Ectodermal cell (in vitro differentiated cells): ENCODE measurements around the gene TRIM44.
"Not testable (repeated sequence)": the region's sequence is repeated elsewhere in the genome, so short reads cannot be mapped to it uniquely, and the experiment has no call there.

Experiments
- H3K27ac ChIP-seq: 2 replicates; pipeline ENCODE4 v1.7.0; 2013; ENCODE audit warnings: mild to moderate bottlenecking, low read depth, low read length; ENCODE audit not compliant: insufficient read depth, poor library complexity, severe bottlenecking
- H3K27me3 ChIP-seq: 2 replicates; pipeline ENCODE4 v1.7.0; 2013; ENCODE audit warnings: mild to moderate bottlenecking, low read length; ENCODE audit not compliant: insufficient read depth, control insufficient read depth, poor library complexity, severe bottlenecking
- H3K36me3 ChIP-seq: one replicate; pipeline ENCODE4 v1.7.0; 2013; ENCODE audit warnings: low read length; ENCODE audit not compliant: control insufficient read depth, insufficient read depth
- H3K4me1 ChIP-seq: one replicate; pipeline ENCODE4 v1.7.0; 2013; ENCODE audit warnings: low read length; ENCODE audit not compliant: control insufficient read depth, insufficient read depth
- H3K4me3 ChIP-seq: 2 replicates; pipeline ENCODE4 v1.7.0; 2013; ENCODE audit warnings: low read depth, low read length, control low read depth; ENCODE audit not compliant: insufficient read depth
- H3K9me3 ChIP-seq: 2 replicates; pipeline ENCODE4 v1.7.0; 2013; ENCODE audit warnings: mild to moderate bottlenecking, low read length, moderate library complexity; ENCODE audit not compliant: control insufficient read depth
- WGBS, 2 experiments: methylation state at CpG; one replicate each; pipeline ENCODE4 v1.1.7; 2013; ENCODE audit warnings: missing lambda C conversion rate in 2 of 2; 5-methylcytosine and 5-hydroxymethylcytosine counted together

Gene TRIM44

GRCh38 chr11:35748644-35749043 lies 86.1 kb downstream of the TRIM44 start:
- H3K27ac ChIP-seq, result no peak overlapping the region
- no peaks in the 10 kb centered on the region for H3K9me3 ChIP-seq
- 92 to 100% methylated on average over 1 of the region's 1 CpG for WGBS, 2 experiments
- no peaks in the 10 kb centered on the region for H3K36me3 ChIP-seq
- H3K4me3 ChIP-seq, result no peak overlapping the region
- H3K4me1 ChIP-seq, result peaks cover 7% of the 10 kb centered on the region
- H3K27me3 ChIP-seq, result no peaks in the 10 kb centered on the region

- Histone ChIP-seq H3K27ac (no peak overlapping the region), H3K4me3 (no peak overlapping the region), H3K4me1 (peaks cover 7% of the 10 kb centered on the region), H3K27me3 (no peaks in the 10 kb centered on the region), H3K36me3 (no peaks in the 10 kb centered on the region), H3K9me3 (no peaks in the 10 kb centered on the region)
- 88 to 98% methylated on average over 1 to 2 of the region's 2 CpGs for WGBS, 2 experiments
Measured at GRCh38 chr11:35750315-35750714, 87.7 kb downstream of the TRIM44 start.

- Histone ChIP-seq H3K27me3 (no peaks in the 10 kb centered on the region), H3K4me3 (no peak overlapping the region), H3K4me1 (peaks cover under 1% of the 10 kb centered on the region), H3K9me3 (no peaks in the 10 kb centered on the region), H3K36me3 (no peaks in the 10 kb centered on the region), H3K27ac (no peak overlapping the region)
- WGBS, 2 experiments, result 93 to 100% methylated on average over 2 to 3 of the region's 4 CpGs
Measured at GRCh38 chr11:35750981-35751663, 88.5 kb downstream of the TRIM44 start.

GRCh38 chr11:35751664-35752061 lies 89.1 kb downstream of the TRIM44 start:
- H3K36me3 ChIP-seq, result no peaks in the 10 kb centered on the region
- 90 to 100% methylated on average over 1 of the region's 1 CpG for WGBS, 2 experiments
- H3K4me1 ChIP-seq, result no peaks in the 10 kb centered on the region
- no peaks in the 10 kb centered on the region for H3K9me3 ChIP-seq
- no peak overlapping the region for H3K4me3 ChIP-seq
- H3K27me3 ChIP-seq, result no peaks in the 10 kb centered on the region
- H3K27ac ChIP-seq, result no peak overlapping the region

- Histone ChIP-seq H3K36me3 (no peaks in the 10 kb centered on the region), H3K27me3 (no peaks in the 10 kb centered on the region), H3K4me3 (no peak overlapping the region), H3K27ac (no peak overlapping the region), H3K4me1 (no peaks in the 10 kb centered on the region), H3K9me3 (no peaks in the 10 kb centered on the region)
- WGBS, 2 experiments, result 76 to 80% methylated on average over 3 of the region's 3 CpGs
Measured at GRCh38 chr11:35752115-35752514, 89.5 kb downstream of the TRIM44 start.

- not testable (repeated sequence) for H3K27me3 ChIP-seq, H3K36me3 ChIP-seq, H3K4me1 ChIP-seq, H3K9me3 ChIP-seq, H3K27ac ChIP-seq, H3K4me3 ChIP-seq
- 93% methylated on average over 6 of the region's 6 CpGs for WGBS, 2 experiments
Measured at GRCh38 chr11:35753573-35753972, 91.0 kb downstream of the TRIM44 start.

GRCh38 chr11:35759951-35760350 lies 97.4 kb downstream of the TRIM44 start:
- not testable (repeated sequence) for H3K27ac ChIP-seq, H3K36me3 ChIP-seq, H3K27me3 ChIP-seq, H3K4me1 ChIP-seq, H3K9me3 ChIP-seq, H3K4me3 ChIP-seq
- WGBS, 2 experiments, result 50 to 57% methylated on average over 8 of the region's 8 CpGs

- no peak overlapping the region for H3K27ac ChIP-seq
- no peaks in the 10 kb centered on the region for H3K27me3 ChIP-seq
- no peak overlapping the region for H3K4me3 ChIP-seq
- 92 to 94% methylated on average over 1 of the region's 1 CpG for WGBS, 2 experiments
- no peaks in the 10 kb centered on the region for H3K9me3 ChIP-seq
- H3K36me3 ChIP-seq, result no peaks in the 10 kb centered on the region
- H3K4me1 ChIP-seq, result no peaks in the 10 kb centered on the region
Measured at GRCh38 chr11:35761899-35762298, 99.3 kb downstream of the TRIM44 start.

- no peaks in the 10 kb centered on the region for H3K36me3 ChIP-seq
- no peaks in the 10 kb centered on the region for H3K27me3 ChIP-seq
- H3K27ac ChIP-seq, result no peak overlapping the region
- H3K4me3 ChIP-seq, result no peak overlapping the region
- 92 to 94% methylated on average over 1 of the region's 1 CpG for WGBS, 2 experiments
- H3K9me3 ChIP-seq, result no peaks in the 10 kb centered on the region
- no peaks in the 10 kb centered on the region for H3K4me1 ChIP-seq
Measured at GRCh38 chr11:35763301-35763700, 100.7 kb downstream of the TRIM44 start.

- no peaks in the 10 kb centered on the region for H3K36me3 ChIP-seq
- no peaks in the 10 kb centered on the region for H3K9me3 ChIP-seq
- no peak overlapping the region for H3K4me3 ChIP-seq
- H3K27me3 ChIP-seq, result no peaks in the 10 kb centered on the region
- no peaks in the 10 kb centered on the region for H3K4me1 ChIP-seq
- no peak overlapping the region for H3K27ac ChIP-seq
- WGBS, 2 experiments, result 89 to 94% methylated on average over 4 of the region's 4 CpGs
Measured at GRCh38 chr11:35763765-35764164, 101.2 kb downstream of the TRIM44 start.

- no peak overlapping the region for H3K4me3 ChIP-seq
- WGBS, 2 experiments, result 93 to 97% methylated on average over 6 of the region's 6 CpGs
- H3K27ac ChIP-seq, result no peak overlapping the region
- no peaks in the 10 kb centered on the region for H3K9me3 ChIP-seq
- no peaks in the 10 kb centered on the region for H3K4me1 ChIP-seq
- H3K36me3 ChIP-seq, result no peaks in the 10 kb centered on the region
- H3K27me3 ChIP-seq, result no peaks in the 10 kb centered on the region
Measured at GRCh38 chr11:35764417-35764816, 101.8 kb downstream of the TRIM44 start.
